HG03469 (cell line): ENCODE measurements around the gene INSM2.

Source experiments
- ATAC-seq: cut with Tn5 transposase; IDR thresholded peaks from one replicate; pipeline ENCODE4 v1.9.1; 2021; ENCODE audit warnings: mild to moderate bottlenecking, moderate library complexity, moderate number of reproducible peaks; ENCODE audit not compliant: unreplicated experiment

INSM2 gene, protein sequence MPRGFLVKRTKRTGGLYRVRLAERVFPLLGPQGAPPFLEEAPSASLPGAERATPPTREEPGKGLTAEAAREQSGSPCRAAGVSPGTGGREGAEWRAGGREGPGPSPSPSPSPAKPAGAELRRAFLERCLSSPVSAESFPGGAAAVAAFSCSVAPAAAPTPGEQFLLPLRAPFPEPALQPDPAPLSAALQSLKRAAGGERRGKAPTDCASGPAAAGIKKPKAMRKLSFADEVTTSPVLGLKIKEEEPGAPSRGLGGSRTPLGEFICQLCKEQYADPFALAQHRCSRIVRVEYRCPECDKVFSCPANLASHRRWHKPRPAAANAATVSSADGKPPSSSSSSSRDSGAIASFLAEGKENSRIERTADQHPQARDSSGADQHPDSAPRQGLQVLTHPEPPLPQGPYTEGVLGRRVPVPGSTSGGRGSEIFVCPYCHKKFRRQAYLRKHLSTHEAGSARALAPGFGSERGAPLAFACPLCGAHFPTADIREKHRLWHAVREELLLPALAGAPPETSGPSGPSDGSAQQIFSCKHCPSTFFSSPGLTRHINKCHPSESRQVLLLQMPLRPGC

DNA sequence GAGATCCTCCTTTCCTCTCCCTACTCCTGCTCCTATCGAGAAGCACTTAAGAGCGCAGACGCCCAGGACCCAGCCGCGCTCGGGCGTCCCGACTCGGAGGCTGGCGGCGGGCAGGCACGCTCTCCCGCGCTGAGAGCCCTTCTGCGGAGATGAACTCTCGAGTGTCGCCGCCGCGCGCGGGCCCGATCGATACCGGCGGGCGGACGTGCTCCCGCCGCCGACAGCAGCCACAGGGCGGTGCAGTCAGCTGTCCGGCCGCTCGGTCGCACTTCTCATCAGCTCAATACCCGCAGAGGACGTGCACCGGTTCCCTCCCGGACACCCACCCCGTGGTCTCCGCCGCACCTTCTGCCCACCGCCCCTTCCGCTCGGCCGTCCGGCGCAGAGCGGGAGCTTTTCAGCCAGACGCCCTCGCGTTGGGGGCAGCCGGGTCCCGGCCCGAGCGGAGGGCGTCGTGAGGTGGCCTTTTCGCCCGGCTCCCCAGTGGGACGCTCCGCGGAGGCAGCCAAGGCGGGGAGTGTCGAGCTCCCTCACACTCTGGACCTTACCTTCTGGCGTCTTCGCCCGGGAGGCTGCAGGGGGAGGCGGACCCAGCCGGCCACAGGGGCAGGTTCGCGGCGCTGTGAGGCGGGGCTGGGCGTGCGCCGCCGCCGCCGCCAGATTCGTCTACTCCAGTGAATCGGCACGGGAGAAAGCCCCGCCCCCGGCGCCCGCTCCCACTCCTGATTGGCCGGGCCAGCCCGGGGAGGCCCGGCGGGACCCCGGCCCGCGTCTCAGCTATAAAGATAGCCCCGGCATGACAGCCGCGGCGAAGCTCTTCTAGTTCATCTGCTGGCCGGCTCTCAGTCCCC, at the start of gene INSM2:
TSS of gene INSM2 (plus strand) at position 808 of the 851 bp plus-strand sequence. CDS start 89 bp downstream, outside the sequence.
- ATAC-seq, result peak; percentile 60

DNA sequence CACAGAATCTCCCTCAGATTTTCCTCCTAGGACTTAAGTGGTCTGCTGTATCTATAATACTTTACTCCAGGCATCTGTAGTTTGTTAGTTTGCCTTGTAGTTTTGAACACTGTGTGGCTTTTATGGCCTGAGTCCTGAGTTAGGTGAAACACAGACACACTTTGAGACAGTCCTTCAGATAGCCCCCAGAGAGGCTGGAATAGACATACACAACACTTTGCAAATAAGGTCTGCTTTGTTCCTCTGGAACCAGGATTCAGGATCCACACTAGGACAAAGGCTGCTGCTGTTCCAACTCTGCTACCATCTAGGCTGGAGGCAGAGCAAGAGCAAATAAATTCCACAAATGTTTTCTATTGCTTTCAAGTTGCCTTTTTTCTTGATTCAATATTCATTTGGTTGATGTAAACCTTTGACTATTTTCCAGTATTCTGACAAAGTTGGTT, 41.4 kb upstream of the INSM2 start:
- ATAC-seq, result no peak

DNA sequence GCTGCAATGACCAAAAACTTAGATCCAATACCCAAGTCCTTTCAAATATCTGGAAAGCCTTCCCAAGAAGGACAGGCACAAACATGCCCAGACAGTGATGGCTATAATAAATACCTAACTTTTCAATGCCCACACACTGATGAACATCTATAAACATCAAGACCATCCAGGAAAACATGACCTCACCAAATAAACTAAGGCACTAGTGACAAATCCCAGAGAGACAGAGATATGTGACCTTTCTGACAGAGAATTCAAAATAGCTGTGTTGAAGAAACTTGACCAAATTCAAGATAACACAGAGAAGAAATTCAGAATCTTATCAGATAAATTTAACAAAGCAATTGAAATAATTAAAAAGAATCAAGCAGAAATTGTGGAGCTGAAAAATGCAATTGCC, 38.7 kb upstream of the INSM2 start:
- ATAC-seq, result no peak

DNA sequence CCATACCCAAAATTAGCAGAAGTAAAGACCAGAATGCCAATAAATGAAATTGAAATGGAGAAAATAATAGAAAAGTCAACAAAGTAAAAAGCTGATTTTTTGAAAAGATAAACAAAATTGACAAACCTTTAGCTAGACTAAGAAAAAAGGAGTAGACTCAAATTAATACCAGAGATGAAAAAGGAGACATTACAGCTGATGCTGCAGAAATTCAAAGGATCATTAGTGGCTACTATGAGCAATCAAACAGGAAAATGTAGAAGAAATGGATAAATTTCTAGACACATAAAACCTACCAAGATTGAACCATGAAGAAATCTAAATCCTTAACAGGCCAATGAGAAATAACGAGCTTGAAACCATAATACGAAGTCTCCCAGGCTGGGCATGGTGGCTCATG, 34.8 kb upstream of the INSM2 start:
- no peak for ATAC-seq

DNA sequence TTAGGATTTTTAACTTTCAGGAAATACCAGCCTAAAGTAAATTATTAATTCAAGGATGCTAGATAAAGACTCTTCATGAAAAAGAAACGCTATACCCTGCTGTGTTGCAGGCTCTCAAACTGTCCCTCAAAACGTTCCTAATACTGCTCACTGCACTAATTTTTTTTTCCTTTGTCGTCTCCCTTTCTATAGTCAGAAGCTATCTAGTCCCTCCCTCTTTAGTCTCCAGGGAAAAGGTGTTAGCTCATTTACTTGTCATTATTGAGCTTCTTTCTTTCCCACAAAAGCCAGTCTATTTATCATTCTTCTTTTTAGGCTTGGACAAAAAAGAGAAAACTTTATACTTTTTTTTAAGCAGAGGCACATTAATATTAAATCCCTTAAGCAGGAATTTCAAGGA, 30.3 kb upstream of the INSM2 start:
- no peak for ATAC-seq

DNA sequence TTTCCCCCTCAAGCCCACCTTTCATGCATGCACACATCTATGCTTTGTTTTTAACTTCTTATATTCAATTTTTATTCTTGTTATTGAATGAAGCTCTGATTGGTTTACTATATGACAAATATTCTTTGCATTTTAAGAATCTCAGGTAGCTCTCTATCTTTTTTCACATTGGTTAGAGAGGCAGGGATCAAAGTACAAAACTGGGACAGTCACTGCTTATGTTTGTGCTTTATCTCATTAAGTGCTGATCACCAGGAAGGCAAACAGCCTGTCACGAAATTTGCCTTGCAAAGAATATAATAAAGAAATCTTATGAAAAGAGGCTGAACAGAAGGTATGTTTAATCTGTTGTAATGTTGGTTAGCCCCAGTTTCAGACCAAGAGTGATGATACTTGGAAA, 29.7 kb upstream of the INSM2 start:
- no peak for ATAC-seq

DNA sequence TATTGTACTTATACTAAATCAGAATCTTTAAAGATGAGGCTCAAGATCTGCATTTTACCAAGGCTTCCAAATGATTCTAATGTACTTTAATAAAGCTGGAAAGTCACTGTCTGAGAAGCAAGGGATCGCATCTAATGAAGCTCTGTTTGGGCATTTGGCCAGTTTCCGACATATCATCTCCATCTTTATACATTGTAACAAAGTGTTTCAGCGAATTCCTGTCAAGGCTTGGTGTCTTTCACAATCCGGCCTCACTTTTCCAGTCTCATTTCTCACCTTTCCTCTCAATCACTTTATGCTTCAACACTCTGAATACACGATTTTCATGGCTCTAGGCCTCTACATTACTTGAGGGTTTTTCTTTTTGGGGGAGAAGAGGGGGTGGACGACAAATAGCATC, 27.5 kb upstream of the INSM2 start:
- ATAC-seq, result no peak

DNA sequence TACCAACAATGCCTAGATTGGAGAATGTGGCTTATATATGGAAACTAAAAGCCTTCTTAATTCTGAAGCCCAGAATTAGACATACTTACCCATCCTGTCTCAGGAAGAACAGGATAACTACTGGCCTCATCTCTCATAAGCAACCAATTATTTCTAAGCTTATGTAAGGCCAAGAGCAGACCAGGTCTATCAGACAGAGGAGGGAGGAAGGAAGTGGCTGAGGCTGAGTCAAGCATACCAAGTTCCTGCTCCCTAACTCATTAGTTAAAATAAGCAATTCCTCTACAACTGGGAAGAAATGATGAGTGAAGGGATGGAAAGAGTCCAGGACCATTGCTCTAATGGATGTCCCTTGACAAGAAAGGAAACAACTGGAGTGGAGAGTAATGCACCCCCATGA, 27.0 kb upstream of the INSM2 start:
- no peak for ATAC-seq

DNA sequence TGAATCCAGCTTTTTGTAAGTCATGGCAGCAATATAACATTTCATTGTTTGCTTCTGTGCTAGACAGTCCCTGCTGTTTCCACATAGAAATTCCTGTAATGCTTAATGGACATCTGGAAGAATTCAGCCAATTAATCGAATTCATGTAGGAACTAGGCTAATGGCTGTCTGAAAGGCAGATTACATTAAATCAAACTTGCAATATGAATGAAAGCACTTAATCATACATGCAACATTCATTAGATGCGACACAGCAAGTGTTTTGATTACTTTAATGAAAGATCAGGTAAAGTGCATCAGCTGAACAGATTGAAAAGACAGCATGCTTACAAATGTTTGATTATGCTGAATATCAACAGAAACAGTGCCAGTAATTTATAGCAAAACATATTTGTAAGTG, 24.1 kb upstream of the INSM2 start:
- ATAC-seq, result no peak

DNA sequence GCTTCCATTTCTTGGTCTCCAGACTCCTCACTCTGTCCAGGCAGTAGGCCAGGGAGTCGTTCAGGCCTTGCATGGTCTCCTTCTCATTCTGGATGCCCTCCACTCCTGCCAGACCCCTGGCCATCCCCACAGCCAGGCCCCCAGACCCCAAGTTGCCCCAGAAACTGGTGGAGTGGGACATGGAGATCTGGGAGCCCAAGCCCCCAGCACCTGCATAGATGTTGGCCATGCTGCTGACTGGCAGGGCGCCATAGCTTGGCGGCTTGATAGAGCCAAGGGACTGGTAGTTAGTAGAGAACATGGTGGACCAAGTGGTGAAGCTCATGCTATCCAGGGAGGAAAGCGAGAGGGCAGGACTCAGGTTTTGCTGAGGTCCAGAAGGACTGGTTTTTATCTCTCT, 21.2 kb upstream of the INSM2 start:
- no peak for ATAC-seq

DNA sequence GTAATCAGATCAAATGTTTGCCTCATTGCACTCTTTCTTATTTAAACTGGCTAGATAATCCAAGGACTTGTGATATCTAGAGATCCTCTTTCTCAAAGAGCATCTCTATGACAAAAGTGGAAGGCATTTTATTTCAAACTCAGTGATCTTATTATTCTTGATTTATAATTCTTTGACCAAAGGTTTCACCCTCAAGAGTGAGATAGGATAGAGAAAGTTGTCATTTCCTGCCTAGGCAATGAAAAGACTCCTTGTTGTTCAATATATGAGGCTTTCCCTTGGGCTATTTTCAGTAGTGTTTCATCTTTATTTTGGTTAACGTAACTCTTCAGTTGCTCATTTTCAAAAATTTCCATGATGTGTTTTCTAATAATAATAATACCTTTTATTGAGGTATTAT, 18.0 kb upstream of the INSM2 start:
- no peak for ATAC-seq

DNA sequence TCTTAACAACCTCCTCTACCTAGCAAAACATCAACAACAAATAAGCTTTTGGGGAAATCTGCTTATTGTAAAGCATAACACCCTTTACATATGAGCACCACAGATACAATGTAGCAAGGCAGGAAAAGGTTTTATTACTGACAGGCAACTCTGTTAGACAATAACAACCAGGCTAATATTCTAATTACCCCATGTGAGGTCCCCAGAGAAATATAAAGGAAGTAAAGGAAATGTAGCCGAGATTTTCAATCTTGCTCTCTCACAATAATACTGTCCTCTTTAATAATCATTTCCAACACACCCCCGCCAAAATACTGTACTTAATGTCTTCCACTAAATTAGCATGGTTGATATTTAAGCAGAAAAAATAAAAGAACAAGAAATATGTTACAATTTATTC, 14.0 kb upstream of the INSM2 start:
- ATAC-seq, result no peak

DNA sequence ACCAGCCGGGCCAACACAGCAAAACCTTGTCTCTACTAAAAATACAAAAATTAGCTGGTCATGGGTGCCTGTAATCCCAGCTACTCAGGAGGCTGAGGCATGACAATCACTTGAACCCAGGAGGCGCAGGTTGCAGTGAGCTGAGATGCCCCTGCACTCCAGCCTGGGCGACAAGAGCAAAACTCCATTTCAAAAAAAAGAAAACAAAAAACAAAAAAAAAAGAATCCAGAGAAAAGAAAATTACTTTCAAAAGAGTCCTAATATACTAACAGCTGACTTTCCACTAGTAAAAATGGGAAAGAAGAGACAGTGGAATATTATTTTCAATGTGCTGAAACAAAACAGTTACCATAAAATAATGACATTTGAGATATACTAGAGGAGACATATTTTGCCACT, 8.3 kb upstream of the INSM2 start:
- ATAC-seq, result no peak

DNA sequence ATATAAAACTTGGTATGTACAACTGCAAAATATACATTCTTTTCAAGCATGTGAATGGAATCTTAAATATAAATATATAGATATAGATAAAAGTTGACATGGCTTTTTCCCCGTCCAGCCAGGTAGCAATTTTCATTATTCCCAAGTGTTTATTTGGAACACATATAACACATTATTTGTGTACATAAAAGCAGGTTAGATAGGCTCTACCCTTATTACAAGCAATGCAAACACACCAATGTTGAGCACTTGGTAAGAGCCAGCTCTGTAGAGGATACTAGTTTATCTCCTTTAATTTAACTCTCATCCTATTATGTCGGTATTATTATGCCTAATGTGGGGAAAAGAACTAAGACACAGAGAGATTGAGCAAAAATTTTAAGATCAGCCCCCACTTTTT, 7.0 kb upstream of the INSM2 start:
- no peak for ATAC-seq

DNA sequence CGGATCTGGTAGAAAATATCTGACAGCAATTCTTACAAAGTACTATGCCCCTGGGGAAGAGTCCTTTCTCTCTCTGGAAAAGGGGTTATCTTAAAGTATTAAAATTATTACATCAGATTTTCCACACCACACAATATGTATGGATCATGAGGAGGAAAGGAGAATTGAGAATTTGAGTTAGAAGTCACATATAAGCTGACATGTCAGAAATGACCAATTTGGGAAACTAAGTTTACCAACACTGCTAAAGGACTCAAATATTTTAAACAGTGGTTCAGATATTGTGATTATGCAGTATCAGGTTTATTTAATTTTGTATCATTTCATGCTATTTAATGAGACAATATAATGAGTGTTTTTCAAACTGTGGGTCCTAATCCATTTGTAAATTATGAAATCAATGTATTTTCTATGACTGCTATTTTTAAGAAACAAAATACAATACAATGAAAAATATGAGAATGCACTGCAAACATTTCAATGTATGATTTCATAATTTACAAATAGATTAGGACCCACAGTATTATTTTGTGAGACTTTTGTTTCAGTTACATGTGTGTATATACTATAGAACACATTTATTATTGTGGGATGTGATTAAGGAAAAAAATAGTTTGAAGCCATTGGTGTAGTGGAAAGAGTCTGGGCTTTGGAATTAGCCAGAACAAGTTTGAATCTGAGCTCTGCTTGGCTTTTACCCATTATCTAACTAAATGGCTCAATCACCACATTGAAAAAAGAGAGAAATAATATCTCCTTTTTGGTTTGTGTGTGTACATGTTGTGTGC, 1.8 kb upstream of the INSM2 start:
- ATAC-seq, result no peak

DNA sequence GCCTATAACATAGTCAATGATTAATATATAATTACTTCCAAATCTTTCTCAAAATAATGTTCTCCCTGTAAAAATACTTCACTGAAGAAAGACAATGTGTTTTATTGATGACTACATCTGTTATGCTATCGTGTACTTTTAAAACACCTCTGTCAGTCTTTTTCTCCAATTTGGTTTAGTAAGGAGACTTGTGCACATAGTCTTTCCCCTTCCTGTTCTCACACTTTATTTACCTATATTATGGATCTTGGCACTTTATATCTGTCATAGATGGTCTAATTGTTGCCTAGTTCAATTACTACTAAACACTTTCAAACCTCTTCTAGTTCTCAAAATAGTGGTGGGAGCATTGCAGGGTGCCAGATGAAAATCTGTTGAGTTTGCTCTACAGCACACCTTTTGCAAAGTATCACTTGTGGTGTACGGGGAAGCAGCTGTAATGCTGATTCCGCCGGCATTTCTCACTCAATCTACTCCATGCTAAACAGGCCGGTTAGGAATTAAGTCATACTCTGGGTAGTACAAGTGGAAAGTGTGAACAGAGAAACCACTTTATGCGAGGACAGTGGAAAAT, 1.1 kb upstream of the INSM2 start:
- no peak for ATAC-seq

DNA sequence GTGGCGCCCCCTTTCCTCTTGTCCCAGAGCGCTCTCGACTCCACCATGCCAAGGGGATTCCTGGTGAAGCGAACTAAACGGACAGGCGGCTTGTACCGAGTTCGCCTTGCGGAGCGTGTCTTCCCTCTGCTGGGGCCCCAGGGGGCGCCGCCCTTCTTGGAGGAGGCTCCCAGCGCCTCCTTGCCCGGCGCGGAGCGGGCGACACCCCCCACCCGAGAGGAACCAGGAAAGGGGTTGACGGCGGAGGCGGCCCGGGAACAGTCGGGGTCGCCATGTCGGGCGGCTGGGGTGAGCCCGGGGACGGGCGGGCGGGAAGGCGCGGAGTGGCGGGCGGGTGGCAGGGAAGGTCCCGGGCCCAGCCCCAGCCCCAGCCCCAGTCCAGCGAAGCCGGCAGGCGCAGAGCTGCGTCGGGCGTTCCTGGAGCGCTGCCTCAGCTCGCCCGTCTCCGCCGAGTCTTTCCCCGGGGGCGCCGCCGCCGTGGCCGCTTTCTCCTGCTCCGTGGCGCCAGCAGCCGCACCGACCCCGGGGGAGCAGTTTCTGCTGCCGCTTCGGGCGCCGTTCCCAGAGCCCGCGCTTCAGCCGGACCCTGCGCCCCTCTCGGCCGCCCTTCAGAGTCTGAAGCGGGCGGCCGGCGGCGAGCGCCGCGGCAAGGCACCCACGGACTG, 376 bp downstream of the INSM2 start:
- peak; percentile 5 for ATAC-seq

DNA sequence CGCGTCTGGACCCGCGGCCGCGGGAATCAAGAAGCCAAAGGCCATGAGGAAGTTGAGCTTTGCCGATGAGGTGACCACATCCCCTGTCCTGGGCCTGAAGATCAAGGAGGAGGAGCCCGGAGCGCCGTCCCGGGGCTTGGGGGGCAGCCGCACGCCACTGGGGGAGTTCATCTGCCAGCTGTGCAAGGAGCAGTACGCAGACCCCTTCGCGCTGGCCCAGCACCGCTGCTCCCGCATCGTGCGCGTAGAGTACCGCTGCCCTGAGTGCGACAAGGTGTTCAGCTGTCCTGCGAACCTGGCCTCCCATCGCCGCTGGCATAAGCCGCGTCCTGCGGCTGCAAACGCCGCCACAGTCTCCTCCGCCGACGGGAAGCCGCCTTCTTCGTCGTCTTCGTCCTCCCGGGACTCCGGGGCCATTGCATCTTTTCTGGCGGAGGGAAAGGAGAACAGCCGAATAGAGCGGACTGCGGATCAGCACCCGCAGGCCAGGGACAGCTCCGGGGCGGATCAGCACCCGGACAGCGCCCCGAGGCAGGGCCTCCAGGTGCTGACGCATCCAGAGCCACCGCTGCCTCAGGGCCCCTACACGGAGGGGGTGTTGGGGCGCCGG, 1.0 kb downstream of the INSM2 start:
- peak; percentile 33 for ATAC-seq

DNA sequence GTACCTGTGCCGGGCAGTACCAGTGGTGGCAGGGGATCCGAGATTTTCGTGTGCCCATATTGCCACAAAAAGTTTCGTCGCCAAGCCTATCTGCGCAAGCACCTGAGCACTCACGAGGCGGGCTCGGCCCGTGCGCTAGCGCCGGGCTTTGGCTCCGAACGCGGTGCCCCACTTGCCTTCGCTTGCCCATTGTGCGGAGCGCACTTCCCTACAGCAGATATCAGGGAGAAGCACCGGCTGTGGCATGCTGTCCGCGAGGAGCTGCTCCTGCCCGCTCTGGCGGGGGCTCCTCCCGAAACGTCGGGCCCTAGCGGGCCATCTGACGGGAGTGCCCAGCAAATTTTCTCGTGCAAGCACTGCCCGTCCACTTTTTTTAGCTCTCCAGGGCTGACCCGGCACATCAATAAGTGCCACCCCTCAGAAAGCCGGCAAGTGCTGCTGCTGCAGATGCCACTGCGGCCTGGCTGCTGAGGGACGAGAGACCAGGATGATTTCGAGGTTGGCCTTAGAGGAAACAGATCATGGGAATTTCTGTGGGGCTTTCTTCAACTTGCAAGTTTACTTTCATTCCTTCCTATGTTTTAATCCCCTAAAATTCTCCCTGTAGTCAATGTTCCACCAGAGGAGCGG, 1.6 kb downstream of the INSM2 start:
- no peak for ATAC-seq
